ENCODE results near the gene POR.

Gene POR

DNA sequence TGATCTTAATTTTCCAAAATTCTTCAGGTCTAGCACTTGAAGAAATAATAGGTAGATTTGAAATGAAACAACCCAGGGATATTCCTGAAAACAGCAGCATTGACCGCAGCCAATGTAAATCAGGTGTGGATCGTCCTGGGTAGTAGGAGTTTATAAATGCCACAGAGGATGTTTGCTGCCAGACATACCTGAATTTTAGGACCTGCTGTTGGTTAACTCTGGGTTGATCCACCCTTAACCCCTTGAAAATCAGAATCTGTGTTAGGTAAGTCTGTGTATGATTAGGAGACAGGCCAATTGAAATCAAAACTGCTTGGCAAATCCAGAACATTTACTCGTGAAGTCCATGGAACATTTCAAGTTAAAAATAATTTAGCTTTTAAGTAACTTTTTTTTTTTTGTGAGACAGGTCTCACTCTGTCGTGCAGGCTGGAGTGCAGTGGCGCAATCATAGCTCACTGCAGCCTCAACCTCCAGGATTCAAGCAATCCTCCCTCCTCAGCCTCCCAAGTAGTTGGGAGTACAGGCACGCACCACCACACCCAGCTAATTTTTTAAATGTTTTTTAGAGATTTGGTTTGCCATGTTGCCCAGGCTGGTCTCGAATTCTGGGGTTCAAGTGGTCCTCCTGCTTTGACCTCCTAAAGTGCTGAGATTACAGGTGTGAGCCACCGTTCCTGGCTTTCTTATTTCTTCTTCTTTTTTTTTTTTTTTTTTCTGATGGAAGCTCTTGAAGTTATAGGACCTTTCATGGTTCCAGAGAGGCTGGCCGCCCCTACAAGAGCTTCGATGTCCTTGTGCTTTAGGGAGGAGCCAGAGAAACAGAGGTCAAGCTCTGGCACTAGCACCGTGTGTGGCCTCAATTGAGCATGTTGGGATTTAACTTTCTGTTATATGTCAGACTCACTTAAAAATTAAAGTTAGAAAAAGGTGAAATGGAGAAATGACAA, 2.0 kb downstream of the POR start:
- no peak for DNase-seq

DNA sequence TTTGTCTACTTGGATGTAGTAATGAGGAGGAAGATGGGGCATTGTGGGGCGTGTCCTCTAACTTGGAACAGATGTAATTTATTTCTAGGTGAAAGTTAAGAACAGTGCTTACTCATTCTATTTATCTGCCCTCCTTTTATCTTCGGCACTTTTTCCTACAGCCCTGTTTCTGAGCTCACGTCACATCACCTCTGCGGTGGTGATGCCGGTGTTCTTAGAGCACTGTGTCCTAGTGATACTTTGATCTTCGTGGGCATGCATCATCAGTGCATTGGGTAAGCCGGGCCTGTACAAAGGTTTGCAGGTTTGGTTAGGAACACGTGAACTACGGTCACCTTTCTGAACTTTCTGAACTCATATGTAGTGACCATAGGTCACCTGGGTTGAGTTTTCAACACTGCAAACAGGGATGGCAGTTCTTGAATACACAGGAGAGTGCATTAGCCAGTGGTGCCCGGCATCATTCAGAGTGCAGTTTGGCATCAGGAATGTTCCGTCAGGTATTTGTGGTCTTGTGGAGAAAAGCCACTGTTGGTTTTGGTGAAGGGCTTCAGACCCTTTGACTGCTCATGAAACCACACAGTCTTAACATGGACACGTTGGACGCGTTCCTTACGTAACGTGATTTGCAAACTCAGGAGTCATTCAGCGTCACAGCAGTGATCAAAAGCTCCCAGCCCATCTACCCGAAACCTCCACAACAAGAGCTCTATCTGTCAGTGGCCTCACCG, 5.6 kb downstream of the POR start:
- no peak for DNase-seq

DNA sequence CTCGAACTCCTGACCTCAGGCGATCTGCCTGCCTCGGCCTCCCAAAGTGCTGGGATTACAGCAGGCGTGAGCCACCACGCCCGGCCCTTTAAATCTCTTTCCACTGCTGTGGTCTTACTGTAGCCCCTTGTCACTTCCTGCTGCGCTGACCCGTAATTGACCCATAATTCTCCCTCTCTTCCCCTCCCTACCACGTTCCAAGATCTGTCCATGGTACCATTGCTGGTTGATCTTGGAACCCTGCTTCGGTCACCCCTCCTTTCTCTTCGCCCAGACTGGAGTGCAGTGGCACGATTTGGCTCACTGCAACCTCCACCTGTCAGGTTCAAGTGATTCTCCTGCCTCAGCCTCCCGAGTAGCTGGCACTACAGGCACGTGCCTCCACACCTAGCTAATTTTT, 6.5 kb downstream of the POR start:
- no peak for DNase-seq

DNA sequence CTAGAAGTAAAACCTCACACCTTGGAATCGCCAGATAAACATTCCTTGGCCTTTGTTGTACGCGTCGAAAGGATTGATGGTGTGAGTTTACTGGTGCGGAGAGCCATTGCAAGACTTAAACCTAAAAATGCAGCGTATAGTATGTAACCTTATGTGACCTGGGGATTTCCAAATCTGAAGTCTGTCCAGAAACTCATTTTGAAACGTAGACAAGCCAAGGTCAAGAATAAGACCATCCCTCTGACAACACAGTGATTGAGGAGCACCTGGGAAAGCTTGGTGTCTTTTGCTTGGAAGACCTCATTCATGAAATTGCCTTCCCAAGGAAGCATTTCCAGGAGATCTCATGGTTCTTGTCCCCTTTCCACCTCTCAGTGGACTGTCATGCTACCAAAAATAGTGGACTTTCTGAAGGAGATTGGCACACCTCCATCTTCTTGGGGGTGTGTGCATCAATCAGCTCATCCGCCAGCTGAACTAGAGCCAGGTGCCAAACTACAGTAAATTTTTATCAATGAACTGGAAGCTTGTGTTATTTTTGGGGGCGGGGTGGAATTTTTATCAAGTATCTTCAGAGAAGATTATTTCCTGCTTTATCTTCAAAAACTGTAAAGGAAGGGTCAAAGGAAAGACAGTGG, 8.1 kb downstream of the POR start:
- no peak for DNase-seq

DNA sequence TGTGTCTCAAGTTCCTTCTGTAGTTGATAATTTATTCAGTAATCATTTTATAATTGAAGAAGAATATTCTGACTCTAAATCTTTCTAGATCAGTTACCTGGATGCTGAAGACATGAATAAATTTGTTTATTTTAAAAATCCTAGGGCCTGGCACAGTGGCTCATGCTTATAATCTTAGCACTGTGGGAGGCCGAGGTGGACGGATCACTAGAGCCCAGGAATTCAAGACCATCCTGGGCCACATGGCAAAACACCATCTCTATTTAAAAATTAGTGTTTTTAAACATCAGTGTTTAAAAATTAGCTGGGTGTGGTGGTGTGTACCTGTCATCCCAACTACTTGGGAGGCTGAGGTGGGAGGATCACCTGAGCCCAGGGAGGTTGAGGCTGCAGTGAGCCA, 9.3 kb downstream of the POR start:
- no peak for DNase-seq

DNA sequence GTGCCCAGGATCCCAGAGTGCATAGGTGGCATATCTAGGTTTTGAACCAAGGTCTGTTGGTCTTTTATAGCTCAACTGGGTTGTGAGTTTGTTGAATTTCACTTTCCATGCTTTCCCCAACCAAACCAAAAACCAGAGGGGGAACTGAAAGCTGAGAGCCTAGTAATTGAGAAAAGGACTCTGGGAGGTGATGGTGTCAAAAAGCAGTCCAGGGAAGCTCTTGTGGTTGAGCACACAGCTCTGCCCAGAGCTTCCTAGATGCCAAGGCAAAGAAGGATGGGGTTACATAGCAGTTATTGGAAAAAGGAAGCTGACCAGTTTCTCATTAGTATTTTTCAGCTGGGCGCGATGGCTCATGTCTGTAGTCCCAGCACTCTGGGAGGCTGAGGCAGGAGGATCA, 9.9 kb downstream of the POR start:
- no peak for DNase-seq

DNA sequence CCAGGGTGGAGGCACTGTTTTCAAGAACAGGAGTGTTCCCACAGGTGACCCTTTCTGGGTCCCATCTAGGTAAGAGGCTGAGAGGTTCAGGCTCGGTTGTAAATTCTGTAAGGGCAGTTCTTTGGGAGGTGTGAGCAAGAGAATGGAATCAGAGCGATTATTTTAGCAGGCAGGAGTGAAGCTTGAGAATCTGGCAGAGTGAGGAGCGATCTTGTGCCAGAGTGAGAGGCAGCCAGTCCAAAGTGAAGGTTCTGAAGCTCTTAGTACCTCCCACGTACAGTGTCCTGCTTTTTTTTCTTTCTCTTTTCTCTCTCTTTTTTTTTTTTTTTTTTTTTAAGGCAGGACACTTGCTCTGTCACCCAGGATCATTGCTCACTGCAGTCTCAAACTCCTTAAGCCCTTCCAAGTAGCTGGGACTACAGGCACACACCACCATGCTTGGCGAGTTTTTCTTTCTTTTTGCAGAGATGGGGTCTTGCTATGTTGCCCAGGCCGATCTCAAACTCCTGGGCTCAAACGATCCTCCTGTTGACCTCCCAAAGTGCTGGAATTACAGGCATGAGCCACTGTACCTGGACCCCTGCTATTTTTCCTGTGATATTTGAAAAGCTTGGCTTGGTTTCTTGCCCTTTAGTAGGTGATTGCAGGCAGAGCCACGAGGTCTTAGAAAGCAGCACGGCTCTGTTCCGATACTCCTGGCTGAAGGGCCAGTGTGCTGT, 10.9 kb downstream of the POR start:
- no peak for DNase-seq

DNA sequence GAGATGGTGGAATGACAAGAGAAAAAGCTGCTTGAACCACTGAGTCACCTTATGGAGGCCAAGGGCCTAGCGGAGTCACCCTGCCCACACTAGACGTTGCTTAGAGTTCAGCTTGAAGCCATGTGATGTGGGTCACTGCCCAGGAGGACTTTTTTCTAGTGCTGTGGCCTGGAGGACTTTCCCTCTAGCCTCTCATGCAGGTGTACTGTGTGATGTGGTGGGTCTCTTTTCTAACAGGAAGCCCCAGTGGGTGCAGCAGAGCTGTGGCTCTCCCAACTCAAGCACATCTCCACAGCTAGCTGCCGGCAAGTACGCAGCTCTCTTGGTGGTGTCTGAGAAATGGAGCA, 13.6 kb downstream of the POR start:
- DNase-seq: no peak

DNA sequence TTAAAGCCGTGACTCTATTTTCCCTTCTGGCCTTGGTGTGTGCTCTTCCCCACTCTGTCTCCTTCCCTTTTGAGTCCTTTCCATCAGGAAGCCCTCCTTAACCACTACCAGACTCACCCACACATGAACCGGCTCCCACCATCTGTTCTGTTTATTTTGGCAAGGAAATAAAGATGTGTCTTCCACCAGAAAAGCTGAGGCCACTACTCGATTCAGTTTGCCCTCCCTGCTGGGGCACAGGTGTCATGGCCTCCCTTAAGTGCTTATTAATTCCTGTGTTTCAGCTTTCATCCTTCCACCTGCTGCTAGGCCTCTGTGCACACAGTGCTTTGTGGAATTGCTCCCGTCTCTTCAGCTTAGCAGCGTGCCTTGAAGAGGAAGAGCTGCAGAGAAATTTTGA, 16.7 kb downstream of the POR start:
- no peak for DNase-seq

DNA sequence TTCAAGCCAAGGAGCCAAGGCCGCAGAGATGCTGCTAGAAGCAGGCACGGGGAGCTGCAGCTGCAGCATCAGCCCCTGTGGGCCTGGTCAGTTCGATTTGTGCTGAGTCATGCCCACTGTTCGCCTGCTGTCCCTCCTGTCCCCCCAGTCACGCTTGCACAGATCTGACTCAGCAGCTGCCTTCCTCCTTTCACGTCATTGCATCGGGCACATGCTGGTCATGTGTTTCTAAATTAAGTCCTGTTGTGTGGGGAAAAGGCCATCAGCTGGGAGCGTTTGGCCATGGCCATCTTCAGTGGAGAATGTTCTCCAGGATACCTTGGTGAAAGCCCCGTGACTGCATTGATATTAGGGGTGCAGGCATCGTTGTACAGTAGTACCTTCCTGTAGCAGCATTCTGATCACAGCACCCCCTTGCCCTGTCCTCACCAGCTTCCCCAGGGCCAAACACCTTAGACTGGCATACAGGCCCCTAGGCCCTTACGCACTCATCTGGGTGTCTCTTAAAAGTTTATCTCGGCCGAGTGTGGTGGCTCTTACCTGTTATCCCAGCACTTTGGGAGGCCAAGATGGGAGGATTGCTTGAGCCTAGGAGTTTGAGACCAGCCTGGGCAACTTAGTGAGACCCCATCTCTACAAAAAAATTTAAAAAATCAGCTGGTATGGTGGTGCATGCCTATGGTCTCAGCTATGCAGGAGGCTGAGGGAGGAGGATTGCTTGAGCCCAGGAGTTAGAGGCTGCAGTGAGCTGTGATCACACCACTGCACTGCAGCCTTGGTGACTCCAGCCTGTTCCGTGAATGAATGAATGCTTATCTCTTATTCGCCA, 23.2 kb downstream of the POR start:
- no peak for DNase-seq

DNA sequence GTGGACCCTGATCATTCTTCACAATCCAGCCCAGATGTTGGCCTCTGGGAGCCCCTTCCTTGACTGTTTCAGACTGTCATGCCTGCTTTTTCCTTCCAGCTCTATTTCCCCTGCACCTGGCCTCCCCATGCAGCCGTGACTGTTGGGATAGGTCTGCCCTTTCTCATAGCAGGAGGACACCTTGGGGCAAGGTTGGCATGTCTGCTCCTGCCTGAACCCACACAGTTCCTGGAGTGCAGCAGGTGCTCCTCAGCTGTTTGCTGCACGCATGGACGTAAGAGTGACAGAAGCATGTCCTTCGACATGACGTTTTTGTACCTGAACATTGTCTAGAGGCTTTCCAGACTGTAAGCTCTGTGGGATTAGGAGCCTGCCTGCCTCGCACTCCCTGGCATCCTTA, 24.0 kb downstream of the POR start:
- DNase-seq: no peak

DNA sequence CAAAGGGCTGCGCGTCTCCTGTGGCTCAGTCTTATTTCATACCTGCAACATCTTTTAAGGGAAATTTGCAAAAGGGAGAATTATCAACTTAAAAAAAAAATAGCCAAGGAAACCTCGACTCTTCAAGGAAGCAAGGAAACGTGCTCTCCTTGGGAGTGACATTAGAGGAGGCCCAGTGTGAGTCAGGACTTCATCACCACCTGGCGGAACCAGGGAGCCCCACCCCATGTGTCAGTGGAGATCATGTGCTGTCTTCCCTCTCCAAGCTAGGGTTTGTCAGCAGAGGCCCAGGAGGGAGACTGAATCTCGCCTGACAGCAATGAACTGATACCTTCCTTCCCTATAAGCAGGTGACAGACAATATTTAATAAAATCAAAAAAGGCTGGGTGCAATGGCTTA, 28.9 kb downstream of the POR start:
- DNase-seq: no peak

DNA sequence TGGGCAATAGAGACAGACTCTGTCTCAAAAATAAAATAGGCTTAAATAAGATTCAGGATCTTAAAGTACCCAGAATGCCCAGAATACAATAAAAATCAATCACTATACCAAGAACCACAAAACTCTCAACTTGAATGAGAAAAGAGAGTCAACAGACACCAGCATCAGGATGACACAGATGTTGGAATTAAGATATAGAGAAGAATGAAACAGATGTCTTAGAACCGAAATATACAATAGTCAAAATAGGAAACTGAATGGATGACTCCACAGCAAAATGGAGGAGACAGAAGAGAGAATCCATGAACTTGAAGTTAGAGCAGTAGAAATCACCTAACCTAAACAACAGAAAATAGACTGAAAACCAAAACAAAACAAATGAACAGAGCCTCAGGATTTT, 29.6 kb downstream of the POR start:
- DNase-seq: no peak

DNA sequence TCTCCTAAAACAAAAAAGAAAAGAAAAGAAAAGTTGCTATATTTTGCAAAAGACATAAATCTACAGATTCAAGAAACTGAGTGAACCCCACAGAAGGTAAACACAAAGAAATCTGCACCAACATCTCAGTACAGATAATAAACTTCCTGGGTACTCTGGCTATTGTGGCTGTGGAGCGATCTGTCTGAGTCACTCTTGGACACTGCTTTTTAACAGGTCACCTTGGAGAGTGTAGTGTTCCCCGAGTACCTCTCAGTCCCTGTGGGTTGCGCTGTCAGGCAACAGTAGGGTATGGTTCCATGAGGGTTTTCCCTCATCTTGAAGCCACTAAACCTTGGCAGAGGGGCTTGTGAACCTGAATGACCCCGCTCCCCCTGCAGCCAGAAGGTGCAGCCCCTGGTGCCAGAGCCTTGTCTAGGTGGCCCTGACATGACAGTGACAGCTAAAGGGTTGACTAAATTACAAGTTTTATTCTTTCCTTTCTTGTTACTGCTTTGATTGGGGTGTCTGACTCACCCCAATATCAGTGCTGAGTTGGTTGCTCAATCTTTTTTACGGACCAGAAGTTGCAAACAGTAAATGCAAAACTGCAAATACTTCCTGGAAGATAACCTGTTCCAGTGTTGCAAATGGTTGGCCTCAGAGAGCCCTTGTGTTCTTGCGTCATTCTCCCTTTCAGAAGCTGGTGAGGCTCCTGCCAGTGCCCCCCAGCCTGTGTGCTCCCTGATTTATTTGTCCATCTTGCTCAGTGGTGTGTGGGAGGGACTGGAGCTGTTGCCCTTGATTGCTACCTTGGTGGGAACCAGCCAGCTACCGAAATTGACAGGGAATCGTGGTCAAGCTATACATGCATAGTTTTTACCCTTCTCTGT, 30.6 kb downstream of the POR start:
- no peak for DNase-seq

DNA sequence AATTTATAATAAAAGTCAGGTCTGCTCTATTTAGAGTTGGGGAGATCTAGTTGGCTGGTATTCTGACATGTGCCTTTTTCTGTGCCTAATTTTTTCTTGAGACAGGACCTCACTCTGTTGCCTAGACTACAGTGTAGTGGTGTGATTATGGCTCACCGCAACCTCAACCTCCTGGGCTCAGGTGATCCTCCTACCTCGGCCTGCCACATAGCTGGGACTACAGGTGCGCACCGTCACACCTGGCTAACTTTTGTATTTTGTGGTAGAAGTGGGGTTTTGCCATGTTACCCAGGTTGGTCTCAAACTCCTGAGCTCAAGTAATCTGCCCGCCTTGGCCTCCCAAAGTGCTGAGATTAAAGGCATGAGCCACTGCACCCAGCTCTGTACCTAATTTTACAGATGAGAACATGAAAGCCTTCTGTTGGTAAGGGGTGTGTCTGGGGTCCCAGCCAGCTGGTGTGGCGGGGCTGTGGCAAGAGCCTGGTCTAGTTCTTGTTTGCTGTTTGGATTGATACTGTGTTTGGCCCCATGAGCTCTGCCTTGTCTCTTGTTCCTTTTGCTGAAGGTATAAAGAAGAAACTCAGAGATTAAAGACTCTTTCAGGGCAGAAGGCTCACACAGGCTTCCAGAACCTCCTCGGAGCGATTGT, 31.4 kb downstream of the POR start:
- no peak for DNase-seq

DNA sequence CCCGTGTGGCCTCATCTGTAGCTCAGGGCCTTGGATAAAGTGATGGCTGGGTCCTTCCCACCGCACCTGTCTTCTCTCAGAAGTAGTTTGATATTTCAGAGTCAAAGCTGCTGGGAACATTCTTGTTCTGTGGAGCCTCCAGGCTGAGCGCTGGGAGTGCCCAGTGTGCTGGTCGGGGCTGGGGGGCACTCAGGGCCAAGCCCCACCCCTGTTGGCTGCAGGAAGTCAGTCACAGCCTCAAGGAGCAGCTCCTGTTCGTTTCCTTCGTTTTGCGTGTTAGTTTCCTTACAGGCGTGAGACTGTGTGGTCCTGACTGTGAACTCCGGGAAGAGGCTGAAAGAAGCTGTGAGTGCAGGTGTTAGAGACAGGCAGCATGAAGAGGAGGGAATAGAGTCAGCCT, 33.2 kb downstream of the POR start:
- no peak for DNase-seq

DNA sequence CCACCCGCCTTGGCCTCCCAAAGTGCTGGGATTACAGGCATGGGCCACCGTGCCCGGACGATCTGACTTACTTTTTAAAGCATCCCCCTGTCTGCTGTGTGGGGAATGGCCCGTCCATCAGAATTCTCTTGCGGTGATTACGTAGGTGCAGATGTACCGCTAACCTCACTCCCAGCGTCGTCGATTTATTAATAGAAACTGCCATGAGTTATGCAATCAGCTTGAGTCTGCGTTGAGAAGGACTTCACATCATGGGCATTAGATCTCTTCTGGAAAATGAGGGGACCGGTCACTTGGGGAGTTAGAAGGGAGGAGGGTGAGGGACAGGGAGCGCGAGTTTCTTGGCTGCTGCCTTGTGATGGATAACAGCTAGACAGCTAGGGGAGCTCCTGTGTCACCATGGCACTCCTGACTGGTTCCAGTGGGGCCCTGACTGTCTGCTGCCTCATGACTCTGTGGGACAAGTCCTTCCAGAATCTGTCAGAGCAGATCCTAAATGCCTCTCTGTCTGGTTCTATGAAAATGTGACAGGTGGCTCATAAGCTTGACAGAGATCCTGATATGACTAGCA, 35.2 kb downstream of the POR start:
- no peak for DNase-seq

DNA sequence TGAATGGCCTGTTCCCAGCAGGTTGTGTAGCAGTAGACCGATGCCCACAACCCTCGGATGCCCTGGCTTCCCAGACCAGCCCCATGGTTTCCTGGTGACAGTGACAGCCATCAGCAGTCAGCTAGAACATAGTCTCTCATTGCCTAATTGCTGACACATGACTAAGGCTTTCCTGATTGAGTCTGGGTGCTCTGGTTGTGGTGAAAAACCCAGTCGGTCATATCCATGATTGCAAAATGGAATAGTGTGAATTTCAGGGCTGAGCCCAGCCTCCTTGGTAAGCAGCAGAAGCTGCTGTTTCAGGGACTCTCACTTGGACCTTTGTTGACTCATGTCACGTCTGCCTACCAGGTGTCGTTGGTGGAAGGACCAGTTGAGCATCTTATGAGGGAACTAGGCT, 36.6 kb downstream of the POR start:
- DNase-seq: no peak

DNA sequence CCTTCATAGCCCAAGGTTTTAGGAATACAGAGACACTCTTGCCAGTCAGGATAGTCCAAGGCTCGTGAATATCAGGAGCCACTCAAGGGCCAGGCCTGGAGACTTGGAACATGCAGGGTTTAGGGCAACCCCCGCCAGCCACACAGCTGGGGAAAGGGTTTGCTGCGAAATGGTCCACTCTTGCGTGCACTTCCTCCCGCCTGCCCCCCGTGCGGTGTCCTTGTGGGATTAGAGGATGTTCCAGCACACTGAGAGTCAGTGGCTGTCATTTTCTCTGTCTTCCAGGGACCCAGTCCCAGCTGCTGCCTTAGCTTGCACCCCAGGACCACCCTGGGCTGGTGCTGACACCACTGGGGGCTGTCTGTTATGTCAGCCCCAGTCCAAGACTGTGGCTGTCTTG, 38.5 kb downstream of the POR start:
- no peak for DNase-seq

DNA sequence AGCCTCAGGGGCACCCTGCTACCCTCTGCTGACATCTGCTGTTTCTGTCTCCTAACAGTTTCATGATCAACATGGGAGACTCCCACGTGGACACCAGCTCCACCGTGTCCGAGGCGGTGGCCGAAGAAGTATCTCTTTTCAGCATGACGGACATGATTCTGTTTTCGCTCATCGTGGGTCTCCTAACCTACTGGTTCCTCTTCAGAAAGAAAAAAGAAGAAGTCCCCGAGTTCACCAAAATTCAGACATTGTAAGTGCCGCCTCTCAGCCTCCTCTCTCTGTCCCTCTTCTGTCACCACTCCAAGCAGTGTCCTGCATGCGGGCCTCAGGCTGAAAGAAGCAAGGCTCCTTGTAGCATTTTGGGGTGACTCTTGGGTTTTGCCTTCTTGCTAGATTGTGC, 39.0 kb downstream of the POR start:
- no peak for DNase-seq

Measured in GOT3 (cell line).